Mucosa of gallbladder (tissue), 1 donor: ENCODE data around the gene CREB5. TPM values are rescaled to one million over a fixed set of nuclear protein-coding genes. Genes with fewer than 3 reads are reported as not detected.
"Not testable (repeated sequence)": the region's sequence is repeated elsewhere in the genome, so short reads cannot be mapped to it uniquely, and the experiment has no call there.

Experiments used
- DNase-seq: peaks from one replicate; pipeline ENCODE4 v3.0.0-alpha.2; 2020; ENCODE audit warnings: low spot score
- total RNA-seq: library from RNA; stranded (reverse); gene quantifications from one replicate; pipeline ENCODE4 v1.2.1, GENCODE V29; 2021
- donor health status: DM: no; HTN: no; CAD: no.

Gene CREB5
- total RNA-seq, result 22.5 TPM

GRCh38 chr7:28411876-28412662 is at the start of gene CREB5:
TSS of gene CREB5 (plus strand) at chr7:28412518. CDS start at chr7:28412915, 397 bp downstream.
- no peak for DNase-seq

- no peak for DNase-seq
These were observed 49.5 kb upstream of the CREB5 start for GRCh38 chr7:28362812-28363211.

GRCh38 chr7:28364082-28364481 is 48.2 kb upstream of the CREB5 start:
- DNase-seq, result no peak

- no peak for DNase-seq
These were observed 42.8 kb upstream of the CREB5 start for GRCh38 chr7:28369523-28369922.

- DNase-seq, result no peak
These were observed 40.5 kb upstream of the CREB5 start for GRCh38 chr7:28371846-28372245.

- no peak for DNase-seq
These were observed 38.3 kb upstream of the CREB5 start for GRCh38 chr7:28373990-28374389.

- no peak for DNase-seq
These were observed 36.6 kb upstream of the CREB5 start for GRCh38 chr7:28375729-28376128.

GRCh38 chr7:28376634-28377033 is 35.7 kb upstream of the CREB5 start:
- DNase-seq, result no peak

- DNase-seq, result peak; percentile 47
These were observed 33.7 kb upstream of the CREB5 start for GRCh38 chr7:28378574-28379149.

- DNase-seq, result no peak
These were observed 30.9 kb upstream of the CREB5 start for GRCh38 chr7:28381466-28381865.

GRCh38 chr7:28382144-28382543 is 30.2 kb upstream of the CREB5 start:
- no peak for DNase-seq

GRCh38 chr7:28383975-28384374 is 28.3 kb upstream of the CREB5 start:
- no peak for DNase-seq

GRCh38 chr7:28389504-28390395 is 22.6 kb upstream of the CREB5 start:
- DNase-seq, result peak; percentile 22

GRCh38 chr7:28390426-28390825 is 21.9 kb upstream of the CREB5 start:
- no peak for DNase-seq

GRCh38 chr7:28392289-28392688 is 20.0 kb upstream of the CREB5 start:
- DNase-seq, result no peak

- no peak for DNase-seq
These were observed 16.9 kb upstream of the CREB5 start for GRCh38 chr7:28395404-28395803.

- DNase-seq, result no peak
These were observed 16.5 kb upstream of the CREB5 start for GRCh38 chr7:28395831-28396230.

- DNase-seq, result no peak
These were observed 15.2 kb upstream of the CREB5 start for GRCh38 chr7:28397141-28397540.

- no peak for DNase-seq
These were observed 11.4 kb upstream of the CREB5 start for GRCh38 chr7:28400838-28401360.

- not testable (repeated sequence) for DNase-seq
These were observed 10.8 kb upstream of the CREB5 start for GRCh38 chr7:28401567-28401966.

GRCh38 chr7:28405662-28406061 is 6.7 kb upstream of the CREB5 start:
- peak; percentile 52 for DNase-seq

- DNase-seq, result no peak
These were observed 6.1 kb upstream of the CREB5 start for GRCh38 chr7:28406192-28406591.
